ENCODE measurements around the gene PTAFR. TPM values are rescaled to one million over a fixed set of nuclear protein-coding genes. Genes with fewer than 3 reads are reported as not detected.
A peak's percentile ranks its signal among the peaks of the same experiment; 100 is the strongest.

PTAFR gene
- total RNA-seq, 2 experiments from 2014 or later, result 0.47 to 0.53 TPM

GRCh38 chr1:28180306-28181305 is 4.1 kb upstream of the PTAFR start:
- no peaks in the 10 kb centered on the region for H3K27me3 Mint-ChIP-seq

GRCh38 chr1:28178690-28179485 is 2.4 kb upstream of the PTAFR start:
- intact Hi-C loops (cut with DNase I, micrococcal nuclease), result no loop called here
- H3K9me3 ChIP-seq (ENCODE audit: control insufficient read depth in 1 of 2, insufficient read depth in 1 of 2, low read length in 2 of 2), result no peaks in the 10 kb centered on the region
- H3K4me1 ChIP-seq (ENCODE audit: insufficient read depth, low read length), result peaks cover 8% of the 10 kb centered on the region
- no peak overlapping the region for H3K27ac Mint-ChIP-seq
- CTCF ChIA-PET, result no interaction called here
- ATAC-seq (ENCODE audit: poor library complexity), result no peak
- H3K27ac ChIP-seq (ENCODE audit: low read depth in 1 of 2, low read length in 2 of 2), result no peak overlapping the region
- H3K4me1 Mint-ChIP-seq (ENCODE audit: low read depth), result peaks cover 14% of the 10 kb centered on the region
- no peak for TF ChIP-seq CTCF (IDR thresholded peaks at IDR 0.05)
- H3K4me3 Mint-ChIP-seq, result no peak overlapping the region
- H3K27me3 ChIP-seq (ENCODE audit: control insufficient read depth in 1 of 2, insufficient read depth in 2 of 2, low read length in 2 of 2), result no peaks in the 10 kb centered on the region
- no peak for DNase-seq
- H3K9me3 Mint-ChIP-seq, result no peaks in the 10 kb centered on the region
- POLR2A ChIA-PET, result no interaction called here
- no peaks in the 10 kb centered on the region for H3K36me3 ChIP-seq (ENCODE audit: insufficient read depth, low read length)
- no peak overlapping the region for H3K4me3 ChIP-seq (ENCODE audit: low read length)
- no peaks in the 10 kb centered on the region for H3K36me3 Mint-ChIP-seq (ENCODE audit: low read depth)
- H3K27me3 Mint-ChIP-seq, result no peaks in the 10 kb centered on the region

More at GRCh38 chr1:28180306-28181305, 4.1 kb upstream of the PTAFR start:
- Histone ChIP-seq H3K27ac (ENCODE audit: low read depth in 1 of 2, low read length in 2 of 2) (no peak overlapping the region), H3K4me1 (ENCODE audit: insufficient read depth, low read length) (peaks cover 8% of the 10 kb centered on the region), H3K36me3 (ENCODE audit: insufficient read depth, low read length) (no peaks in the 10 kb centered on the region), H3K4me3 (ENCODE audit: low read length) (no peak overlapping the region), H3K27me3 (ENCODE audit: control insufficient read depth in 1 of 2, insufficient read depth in 2 of 2, low read length in 2 of 2) (no peaks in the 10 kb centered on the region), H3K9me3 (ENCODE audit: control insufficient read depth in 1 of 2, insufficient read depth in 1 of 2, low read length in 2 of 2) (no peaks in the 10 kb centered on the region)
- POLR2A ChIA-PET, result no interaction called here
- CTCF ChIA-PET, result no interaction called here
- Mint-ChIP-seq H3K36me3 (ENCODE audit: low read depth) (no peaks in the 10 kb centered on the region), H3K9me3 (no peaks in the 10 kb centered on the region), H3K4me1 (ENCODE audit: low read depth) (peaks cover 12% of the 10 kb centered on the region), H3K4me3 (no peak overlapping the region), H3K27ac (no peak overlapping the region)
- no peak for DNase-seq
- intact Hi-C loops (cut with DNase I, micrococcal nuclease), result no loop called here
- no peak for ATAC-seq (ENCODE audit: poor library complexity)
- no peak for TF ChIP-seq CTCF (IDR thresholded peaks at IDR 0.05)

- no peak overlapping the region for H3K4me3 Mint-ChIP-seq
- H3K27ac ChIP-seq (ENCODE audit: low read depth in 1 of 2, low read length in 2 of 2), result no peak overlapping the region
- ChIA-PET POLR2A (interaction anchor here (0.6 kb wide), 1 partner anchor 15 kb away, joined by 3 read pairs; no protein-coding TSS in a partner anchor), CTCF (no interaction called here)
- no peak overlapping the region for H3K27ac Mint-ChIP-seq
- H3K4me1 Mint-ChIP-seq (ENCODE audit: low read depth), result peaks cover 27% of the 10 kb centered on the region
- H3K9me3 ChIP-seq (ENCODE audit: control insufficient read depth in 1 of 2, insufficient read depth in 1 of 2, low read length in 2 of 2), result no peaks in the 10 kb centered on the region
- no peaks in the 10 kb centered on the region for H3K9me3 Mint-ChIP-seq
- H3K27me3 ChIP-seq (ENCODE audit: control insufficient read depth in 1 of 2, insufficient read depth in 2 of 2, low read length in 2 of 2), result no peaks in the 10 kb centered on the region
- no peaks in the 10 kb centered on the region for H3K36me3 ChIP-seq (ENCODE audit: insufficient read depth, low read length)
- TF ChIP-seq CTCF (IDR thresholded peaks at IDR 0.05), result no peak
- no peak for ATAC-seq (ENCODE audit: poor library complexity)
- DNase-seq, result no peak
- no peaks in the 10 kb centered on the region for H3K27me3 Mint-ChIP-seq
- peak overlapping the region; percentile 20 for H3K4me3 ChIP-seq (ENCODE audit: low read length)
- peaks cover 30% of the 10 kb centered on the region for H3K4me1 ChIP-seq (ENCODE audit: insufficient read depth, low read length)
- H3K36me3 Mint-ChIP-seq (ENCODE audit: low read depth), result no peaks in the 10 kb centered on the region
- intact Hi-C loops (cut with DNase I, micrococcal nuclease), result no loop called here
Measured at GRCh38 chr1:28175955-28176485, 470 bp downstream of the PTAFR start.

Measured in CD4-positive, alpha-beta T cell (primary cell).